ENCODE data around the gene TRAF4.

The TRAF4 gene

DNA sequence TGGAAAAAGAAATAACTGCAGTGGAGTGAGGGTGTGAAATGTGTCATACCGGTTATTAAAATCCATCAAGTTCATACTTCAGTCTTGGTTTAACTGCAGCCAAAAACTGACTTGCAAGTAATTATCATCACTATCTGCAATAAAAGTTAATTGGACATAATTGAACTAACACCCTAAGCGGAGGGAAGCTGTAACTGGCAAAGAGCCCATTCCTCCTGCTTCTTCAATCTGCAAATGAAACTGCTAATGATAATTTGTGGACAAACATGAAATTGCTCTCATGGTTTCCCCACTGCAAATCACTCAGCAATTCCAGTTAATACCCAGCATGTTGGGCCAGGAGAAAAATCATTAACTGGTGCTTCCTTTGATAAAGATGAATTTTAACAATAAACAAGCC lies 52.3 kb downstream of the TRAF4 start:
- no peak overlapping the region for H3K4me3 ChIP-seq (ENCODE audit: low read depth, low read length)
- TF ChIP-seq, protein P1, sequence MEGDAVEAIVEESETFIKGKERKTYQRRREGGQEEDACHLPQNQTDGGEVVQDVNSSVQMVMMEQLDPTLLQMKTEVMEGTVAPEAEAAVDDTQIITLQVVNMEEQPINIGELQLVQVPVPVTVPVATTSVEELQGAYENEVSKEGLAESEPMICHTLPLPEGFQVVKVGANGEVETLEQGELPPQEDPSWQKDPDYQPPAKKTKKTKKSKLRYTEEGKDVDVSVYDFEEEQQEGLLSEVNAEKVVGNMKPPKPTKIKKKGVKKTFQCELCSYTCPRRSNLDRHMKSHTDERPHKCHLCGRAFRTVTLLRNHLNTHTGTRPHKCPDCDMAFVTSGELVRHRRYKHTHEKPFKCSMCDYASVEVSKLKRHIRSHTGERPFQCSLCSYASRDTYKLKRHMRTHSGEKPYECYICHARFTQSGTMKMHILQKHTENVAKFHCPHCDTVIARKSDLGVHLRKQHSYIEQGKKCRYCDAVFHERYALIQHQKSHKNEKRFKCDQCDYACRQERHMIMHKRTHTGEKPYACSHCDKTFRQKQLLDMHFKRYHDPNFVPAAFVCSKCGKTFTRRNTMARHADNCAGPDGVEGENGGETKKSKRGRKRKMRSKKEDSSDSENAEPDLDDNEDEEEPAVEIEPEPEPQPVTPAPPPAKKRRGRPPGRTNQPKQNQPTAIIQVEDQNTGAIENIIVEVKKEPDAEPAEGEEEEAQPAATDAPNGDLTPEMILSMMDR (IDR thresholded peaks at IDR 0.05; ENCODE audit: low read depth, low read length) = no peak
